HepG2 (cell line): ENCODE data around the gene ARHGEF1. TPM values are rescaled to one million over a fixed set of nuclear protein-coding genes. Genes with fewer than 3 reads are reported as not detected.

Experiments
- ATAC-seq: fragments of 200-7000 bp; cut with Tn5 transposase; 3 replicates; pipeline ENCODE4 v1.9.1; 2020; ENCODE audit warnings: mild to moderate bottlenecking, moderate library complexity
- BruUV-seq: library from RNA; stranded (reverse); fragments of 400-500 nt; replicated peaks from 2 replicates; lab custom pipeline; 2021; lab: Mats Ljungman, UMichigan
- CTCF ChIA-PET: fragments of 300-600 bp; formaldehyde crosslinking; extraction: SDS; loops from one replicate; lab custom pipeline; 2021; ENCODE audit warnings: low total read pairs, inconsistent platforms, low intra/inter-chr PET ratio; lab: Yijun Ruan, JAX
- POLR2A ChIA-PET: fragments of 350-600 bp; sonication (Branson Sonifier 250); formaldehyde crosslinking; loops from one replicate; lab custom pipeline; 2020; ENCODE audit warnings: antibody characterized with exemption, inconsistent platforms; lab: Yijun Ruan, JAX
- DNase-seq: peaks from one replicate; pipeline ENCODE4 v3.0.0-alpha.2; 2015; ENCODE audit warnings: low spot score
- FAIRE-seq: peaks from 3 replicates; lab custom pipeline; 2011; peaks lifted over from hg19 to GRCh38; lab: Jason Lieb, UNC
- H2AFZ ChIP-seq: one replicate; pipeline ENCODE4 v1.6.1; 2011; ENCODE audit warnings: low read length, inconsistent platforms
- H3K27ac ChIP-seq: fragments of 300-600 bp; 3 replicates; pipeline ENCODE4 v1.8.0; 2011; ENCODE audit warnings: mixed run types, mild to moderate bottlenecking, mixed read lengths, low read length, inconsistent platforms; ENCODE audit not compliant: insufficient read depth; ENCODE audit errors: extremely low read length
- H3K27me3 ChIP-seq, 2 experiments: fragments of 200-600 bp in 1 of 2; 2 replicates in 1 of 2; 3 replicates in 1 of 2; pipeline versions ENCODE4 v1.6.0 to v1.8.0; 2011; ENCODE audit warnings: low read length in 2 of 2, mild to moderate bottlenecking in 2 of 2, moderate library complexity in 2 of 2, inconsistent platforms in 1 of 2; ENCODE audit not compliant: insufficient read depth in 2 of 2, control insufficient read depth in 1 of 2
- H3K36me3 ChIP-seq, 2 experiments: fragments of 200-600 bp in 1 of 2; replicated peaks in 1 of 2; 2 replicates in 1 of 2; 3 replicates in 1 of 2; pipeline versions ENCODE4 v1.5.1 to v1.8.0; 2011; ENCODE audit warnings: low read length in 2 of 2, inconsistent platforms in 1 of 2; ENCODE audit not compliant: insufficient read depth in 2 of 2, control insufficient read depth in 1 of 2
- H3K4me1 ChIP-seq: 2 replicates; pipeline ENCODE4 v1.5.1; 2012; ENCODE audit warnings: low read length, inconsistent platforms; ENCODE audit not compliant: insufficient read depth
- H3K4me2 ChIP-seq: 2 replicates; pipeline ENCODE4 v1.6.0; 2011; ENCODE audit warnings: low read depth, low read length, inconsistent platforms
- H3K4me3 ChIP-seq, 3 experiments: fragments of 200-600 bp in 1 of 3; sonication (generic), shearing (Covaris generic) in 1 of 3; replicated peaks in 1 of 3; 2 replicates each; pipeline ENCODE4 v1.5.1; 2011 to 2016; ENCODE audit warnings: low read length in 3 of 3, inconsistent platforms in 2 of 3, low read depth in 2 of 3, mild to moderate bottlenecking in 2 of 3, control low read depth in 1 of 3, mixed read lengths in 1 of 3; ENCODE audit not compliant: insufficient read depth in 1 of 3
- H3K79me2 ChIP-seq: one replicate; pipeline ENCODE4 v1.6.1; 2011; ENCODE audit warnings: low read length, inconsistent platforms; ENCODE audit not compliant: insufficient read depth
- H3K9ac ChIP-seq: 2 replicates; pipeline ENCODE4 v1.6.0; 2011; ENCODE audit warnings: mild to moderate bottlenecking, low read depth, low read length, inconsistent platforms; ENCODE audit not compliant: insufficient read depth
- H3K9me3 ChIP-seq: 2 replicates; pipeline ENCODE4 v1.5.1; 2012; ENCODE audit warnings: mild to moderate bottlenecking, low read length
- H4K20me1 ChIP-seq: 2 replicates; pipeline ENCODE4 v1.6.0; 2011; ENCODE audit warnings: inconsistent platforms, mild to moderate bottlenecking, low read length, moderate library complexity; ENCODE audit not compliant: insufficient read depth
- ASH2L ChIP-seq: fragments of 300-600, 200-600 bp; sonication (generic); IDR thresholded peaks from 2 replicates; pipeline ENCODE4 v1.7.0; 2017; ENCODE audit warnings: low read depth, mild to moderate bottlenecking, moderate library complexity, mixed read lengths, low read length; ENCODE audit not compliant: insufficient read length
- CREM ChIP-seq, 2 experiments: sonication (generic) in 1 of 2; formaldehyde crosslinking in 1 of 2; IDR thresholded peaks; 2 replicates each; pipeline versions ENCODE4 v1.4.0 to v1.6.1; 2016 to 2020; ENCODE audit warnings: antibody characterized with exemption in 1 of 2, mild to moderate bottlenecking in 1 of 2, missing genetic modification reagents in 1 of 2
- FOXA1 ChIP-seq, 2 experiments: fragments of 450-650 bp in 1 of 2; sonication (generic) in 1 of 2; formaldehyde crosslinking in 1 of 2; IDR thresholded peaks; 2 replicates each; pipeline versions ENCODE4 v1.4.0 to v1.6.1; 2016 to 2020; ENCODE audit warnings: missing genetic modification reagents in 1 of 2
- HNRNPL ChIP-seq: fragments of 200-400 bp; formaldehyde crosslinking; IDR thresholded peaks from 2 replicates; pipeline ENCODE4 v1.6.1; 2017; ENCODE audit warnings: mild to moderate bottlenecking, low read depth, low read length
- KLF15 ChIP-seq: sonication (generic); formaldehyde crosslinking; IDR thresholded peaks from 2 replicates; pipeline ENCODE4 v1.8.1; 2023; ENCODE audit warnings: borderline replicate concordance, mild to moderate bottlenecking, inconsistent platforms, missing genetic modification reagents, mixed read lengths
- MBNL3 ChIP-seq: fragments of 250-450 bp; sonication (Bioruptor Pico); conservative IDR thresholded peaks from 2 replicates; pipeline ENCODE4 v1.8.0; 2022; ENCODE audit warnings: mild to moderate bottlenecking, inconsistent platforms
- MIXL1 ChIP-seq: IDR thresholded peaks from 2 replicates; pipeline ENCODE4 v1.6.1; 2016
- MZF1 ChIP-seq: sonication (generic); formaldehyde crosslinking; IDR thresholded peaks from 2 replicates; pipeline ENCODE4 v1.8.1; 2023; ENCODE audit warnings: mild to moderate bottlenecking, missing genetic modification reagents, borderline replicate concordance
- RNF2 ChIP-seq: fragments of 450-650 bp; conservative IDR thresholded peaks from 2 replicates; pipeline ENCODE4 v1.6.1; 2016; ENCODE audit warnings: low read depth
- SAFB2 ChIP-seq: sonication (generic); formaldehyde crosslinking; IDR thresholded peaks from 2 replicates; pipeline ENCODE4 v1.5.1; 2020; ENCODE audit warnings: missing genetic modification reagents, low read depth, mild to moderate bottlenecking, borderline replicate concordance
- SNAPC5 ChIP-seq: sonication (generic); formaldehyde crosslinking; IDR thresholded peaks from 2 replicates; pipeline ENCODE4 v1.8.1; 2023; ENCODE audit warnings: mild to moderate bottlenecking, missing genetic modification reagents, borderline replicate concordance
- ZNF317 ChIP-seq: sonication (generic); formaldehyde crosslinking; IDR thresholded peaks from 2 replicates; pipeline ENCODE4 v1.5.0; 2020; ENCODE audit warnings: mild to moderate bottlenecking, missing genetic modification reagents
- ZNF891 ChIP-seq: sonication (generic); formaldehyde crosslinking; IDR thresholded peaks from 2 replicates; pipeline ENCODE4 v1.5.0; 2020; ENCODE audit warnings: mild to moderate bottlenecking, missing genetic modification reagents
- WGBS: methylation state at CpG from one replicate; pipeline ENCODE4 v1.1.6; 2017; ENCODE audit warnings: low lambda C conversion rate; 5-methylcytosine and 5-hydroxymethylcytosine counted together
- in situ Hi-C: cut with HindIII; loops from 2 replicates; pipeline ENCODE4 v1.10.0; 2017; ENCODE audit warnings: low pct_unique_long_range_greater_than_20kb; ENCODE audit not compliant: extremely low pct_ligation_motif_present
- intact Hi-C: fragments of 100-400 bp; cut with micrococcal nuclease; formaldehyde crosslinking; loops from one replicate; pipeline ENCODE4 v1.10.0; 2022; ENCODE audit not compliant: unreplicated experiment
- polyA plus RNA-seq, 8 experiments: library from polyadenylated mRNA; depleted of rRNA in 3 of 8; stranded (reverse) in 7 of 8; unstranded in 1 of 8; fragments of >200 nt; fragmentation: Illumina TruSeq in 4 of 8; extraction: Trizol in 4 of 8; gene quantifications; 2 replicates each; pipeline versions ENCODE4 v1.2.1 to v1.2.3, GENCODE V29; 2011 to 2016; ENCODE audit warnings: low read depth in 4 of 8, missing spikeins in 1 of 8, mixed read lengths in 1 of 8; ENCODE audit not compliant: insufficient read depth in 1 of 8
- total RNA-seq, 5 experiments: library from RNA; depleted of rRNA; stranded (reverse); fragments of >200 nt; fragmentation: Illumina TruSeq; extraction: Trizol; gene quantifications; 2 replicates each; pipeline ENCODE4 v1.2.3, GENCODE V29; 2016; ENCODE audit warnings: low read depth in 1 of 5
- TF ChIP-seq, protein P1 (sequence below): sonication (generic); formaldehyde crosslinking; IDR thresholded peaks from 2 replicates; pipeline ENCODE4 v1.8.0; 2022; ENCODE audit warnings: mild to moderate bottlenecking, missing genetic modification reagents; ENCODE audit not compliant: insufficient replicate concordance
- TF ChIP-seq, protein P2 (sequence below): sonication (generic); formaldehyde crosslinking; IDR thresholded peaks from 2 replicates; pipeline ENCODE4 v1.4.0; 2020; ENCODE audit warnings: missing genetic modification reagents

Gene ARHGEF1
- total and polyA plus RNA-seq, 2 of the 13 experiments (the other 11 are each of a cell fraction or from before 2014, with no cell fraction given): 33.7 to 34.7 TPM

DNA sequence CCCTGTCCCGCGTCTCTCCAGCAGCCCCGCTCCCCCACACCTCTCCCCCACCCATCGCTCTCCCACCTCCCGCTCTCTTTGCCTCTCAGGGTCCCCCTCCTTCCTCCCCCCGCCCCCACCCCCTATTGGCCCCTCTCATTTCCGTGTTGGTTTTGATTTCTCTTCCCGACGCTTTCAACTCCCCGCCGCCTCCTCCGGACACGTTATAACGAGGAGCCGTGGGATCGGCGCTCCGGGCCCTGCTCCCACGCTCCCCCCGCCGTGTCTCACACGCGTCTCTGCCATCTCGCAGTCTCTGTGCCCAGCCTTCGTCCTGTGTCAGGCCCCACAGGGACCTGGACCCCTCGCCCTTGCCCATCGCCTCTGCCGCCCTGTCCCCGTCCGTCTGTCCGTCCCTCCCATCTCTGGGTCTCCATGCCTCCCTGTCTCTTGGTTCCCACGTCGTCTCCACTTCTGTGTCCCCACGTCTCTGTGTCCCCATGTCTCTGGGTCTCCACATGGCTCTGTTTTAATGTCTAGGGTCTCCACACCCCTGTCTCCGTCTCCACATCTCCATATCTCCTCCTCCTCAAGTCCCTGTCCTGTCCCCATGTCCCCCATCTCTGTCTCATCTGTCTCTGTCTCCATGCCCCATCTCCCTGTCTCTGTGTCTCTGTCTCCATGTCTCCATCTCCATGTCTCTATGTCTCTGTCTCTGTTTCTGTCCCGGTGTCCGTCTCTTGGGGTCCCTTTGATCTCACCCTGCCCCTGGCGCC is 32.2 kb downstream of the ARHGEF1 start:
- Histone ChIP-seq H3K4me2 (no peak overlapping the region), H3K79me2 (no peaks in the 10 kb centered on the region), H3K4me3 (no peak overlapping the region), H3K4me1 (no peaks in the 10 kb centered on the region), H4K20me1 (no peaks in the 10 kb centered on the region), H3K9me3 (no peaks in the 10 kb centered on the region), H3K36me3 (no peaks in the 10 kb centered on the region), H3K9ac (no peak overlapping the region), H2AFZ (no peak overlapping the region), H3K27ac (no peak overlapping the region), H3K27me3 (peaks cover 10 to 36% of the 10 kb centered on the region in 2 experiments)
- ChIA-PET CTCF (no interaction called here), POLR2A (no interaction called here)
- WGBS: 29% methylated on average over 38 of the region's 38 CpGs
- no peak for DNase-seq
- in situ Hi-C loops: no loop called here
- intact Hi-C loops: no loop called here
- no peak for FAIRE-seq
- no TSS peak for BruUV-seq
- TF ChIP-seq SAFB2 (CRISPR knock-in tag) (no peak), ZNF317 (no peak), HNRNPL (no peak), SNAPC5 (CRISPR knock-in tag) (no peak), MIXL1 (CRISPR knock-in tag) (no peak), FOXA1 (IDR thresholded peaks at IDR 0.05) (no peak), FOXA1 (CRISPR knock-in tag; IDR thresholded peaks at IDR 0.05) (no peak), MZF1 (CRISPR knock-in tag) (no peak), RNF2 (no peak), ASH2L (no peak), KLF15 (CRISPR knock-in tag) (no peak), MBNL3 (no peak), CREM (IDR thresholded peaks at IDR 0.05) (no peak), CREM (CRISPR knock-in tag; IDR thresholded peaks at IDR 0.05) (no peak), ZNF891 (no peak)
- TF ChIP-seq, protein P1, sequence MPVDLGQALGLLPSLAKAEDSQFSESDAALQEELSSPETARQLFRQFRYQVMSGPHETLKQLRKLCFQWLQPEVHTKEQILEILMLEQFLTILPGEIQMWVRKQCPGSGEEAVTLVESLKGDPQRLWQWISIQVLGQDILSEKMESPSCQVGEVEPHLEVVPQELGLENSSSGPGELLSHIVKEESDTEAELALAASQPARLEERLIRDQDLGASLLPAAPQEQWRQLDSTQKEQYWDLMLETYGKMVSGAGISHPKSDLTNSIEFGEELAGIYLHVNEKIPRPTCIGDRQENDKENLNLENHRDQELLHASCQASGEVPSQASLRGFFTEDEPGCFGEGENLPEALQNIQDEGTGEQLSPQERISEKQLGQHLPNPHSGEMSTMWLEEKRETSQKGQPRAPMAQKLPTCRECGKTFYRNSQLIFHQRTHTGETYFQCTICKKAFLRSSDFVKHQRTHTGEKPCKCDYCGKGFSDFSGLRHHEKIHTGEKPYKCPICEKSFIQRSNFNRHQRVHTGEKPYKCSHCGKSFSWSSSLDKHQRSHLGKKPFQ (CRISPR knock-in tag): no peak
- TF ChIP-seq, protein P2, sequence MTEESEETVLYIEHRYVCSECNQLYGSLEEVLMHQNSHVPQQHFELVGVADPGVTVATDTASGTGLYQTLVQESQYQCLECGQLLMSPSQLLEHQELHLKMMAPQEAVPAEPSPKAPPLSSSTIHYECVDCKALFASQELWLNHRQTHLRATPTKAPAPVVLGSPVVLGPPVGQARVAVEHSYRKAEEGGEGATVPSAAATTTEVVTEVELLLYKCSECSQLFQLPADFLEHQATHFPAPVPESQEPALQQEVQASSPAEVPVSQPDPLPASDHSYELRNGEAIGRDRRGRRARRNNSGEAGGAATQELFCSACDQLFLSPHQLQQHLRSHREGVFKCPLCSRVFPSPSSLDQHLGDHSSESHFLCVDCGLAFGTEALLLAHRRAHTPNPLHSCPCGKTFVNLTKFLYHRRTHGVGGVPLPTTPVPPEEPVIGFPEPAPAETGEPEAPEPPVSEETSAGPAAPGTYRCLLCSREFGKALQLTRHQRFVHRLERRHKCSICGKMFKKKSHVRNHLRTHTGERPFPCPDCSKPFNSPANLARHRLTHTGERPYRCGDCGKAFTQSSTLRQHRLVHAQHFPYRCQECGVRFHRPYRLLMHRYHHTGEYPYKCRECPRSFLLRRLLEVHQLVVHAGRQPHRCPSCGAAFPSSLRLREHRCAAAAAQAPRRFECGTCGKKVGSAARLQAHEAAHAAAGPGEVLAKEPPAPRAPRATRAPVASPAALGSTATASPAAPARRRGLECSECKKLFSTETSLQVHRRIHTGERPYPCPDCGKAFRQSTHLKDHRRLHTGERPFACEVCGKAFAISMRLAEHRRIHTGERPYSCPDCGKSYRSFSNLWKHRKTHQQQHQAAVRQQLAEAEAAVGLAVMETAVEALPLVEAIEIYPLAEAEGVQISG (CRISPR knock-in tag): no peak
- no peak for ATAC-seq
